HL-60/S4 (cell line): ENCODE measurements around the gene TPRA1.
"Not testable (repeated sequence)": the region's sequence is repeated elsewhere in the genome, so short reads cannot be mapped to it uniquely, and the experiment has no call there.

Source experiments
- in situ Hi-C: fragments of 300-500 bp; cut with MboI; formaldehyde crosslinking; loops from 2 replicates; pipeline ENCODE4 v1.14.3; 2022; ENCODE audit warnings: low sequenced_read_pairs

TPRA1 gene

GRCh38 chr3:127616836-127617605 lies 26.5 kb upstream of the TPRA1 start:
- in situ Hi-C loops, result no loop called here

DNA sequence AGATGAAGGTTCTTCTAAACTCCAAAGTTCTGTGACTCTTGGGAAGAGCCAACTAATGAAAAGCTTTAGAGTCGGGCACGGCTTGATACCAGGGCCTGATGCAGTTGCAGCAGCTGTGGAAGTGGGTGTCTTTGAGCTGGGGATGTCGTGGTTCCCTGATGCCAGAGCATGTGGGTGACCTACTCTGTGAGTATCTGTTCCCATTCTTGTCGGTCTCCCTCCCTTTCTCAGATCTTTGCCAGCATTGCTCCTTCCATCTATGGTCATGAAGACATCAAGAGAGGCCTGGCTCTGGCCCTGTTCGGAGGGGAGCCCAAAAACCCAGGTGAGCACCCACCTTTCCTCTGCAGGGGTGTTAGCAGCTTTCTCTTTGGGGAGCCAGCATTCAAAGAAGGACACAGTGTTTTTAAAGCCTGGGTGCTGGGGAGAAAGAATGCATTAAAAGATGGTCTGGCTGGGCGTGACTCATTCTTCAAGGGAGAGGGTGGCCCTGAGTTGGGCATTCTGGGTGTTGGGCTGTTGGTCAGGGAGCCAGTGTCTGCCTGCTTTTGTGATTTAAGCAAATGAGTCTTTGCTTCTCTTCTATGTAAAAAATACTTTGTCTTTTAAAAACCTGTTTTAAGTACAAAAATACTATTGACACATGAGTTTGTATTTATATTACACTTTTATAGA lies 25.2 kb upstream of the TPRA1 start:
- in situ Hi-C loops, result no loop called here

GRCh38 chr3:127614928-127615589 lies 24.5 kb upstream of the TPRA1 start:
- in situ Hi-C loops, result no loop called here

DNA sequence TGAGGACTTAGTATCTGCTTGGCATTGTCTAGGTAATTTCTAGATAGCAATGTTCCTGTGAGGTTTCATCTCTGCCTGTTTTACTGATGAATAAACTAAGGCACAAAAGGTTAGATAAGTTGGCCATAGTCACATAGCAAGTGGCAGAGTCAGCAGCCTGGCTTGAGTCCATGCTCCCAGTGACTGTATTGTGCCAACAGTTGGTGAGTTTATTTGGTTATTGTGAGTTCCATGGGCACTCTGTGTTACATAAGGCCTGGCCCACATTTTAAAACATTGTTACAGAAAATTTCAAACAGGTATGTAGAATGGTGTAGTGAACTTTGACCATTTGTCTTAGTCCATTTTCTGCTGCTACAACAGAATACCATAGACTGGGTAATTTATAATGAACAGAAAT lies 22.9 kb upstream of the TPRA1 start:
- in situ Hi-C loops, result no loop called here

- in situ Hi-C loops, result no loop called here
Measured at GRCh38 chr3:127612966-127613365, 22.4 kb upstream of the TPRA1 start.

GRCh38 chr3:127611251-127611650 lies 20.7 kb upstream of the TPRA1 start:
- in situ Hi-C loops, result no loop called here

- in situ Hi-C loops, result no loop called here
Measured at GRCh38 chr3:127610105-127610504, 19.6 kb upstream of the TPRA1 start.

DNA sequence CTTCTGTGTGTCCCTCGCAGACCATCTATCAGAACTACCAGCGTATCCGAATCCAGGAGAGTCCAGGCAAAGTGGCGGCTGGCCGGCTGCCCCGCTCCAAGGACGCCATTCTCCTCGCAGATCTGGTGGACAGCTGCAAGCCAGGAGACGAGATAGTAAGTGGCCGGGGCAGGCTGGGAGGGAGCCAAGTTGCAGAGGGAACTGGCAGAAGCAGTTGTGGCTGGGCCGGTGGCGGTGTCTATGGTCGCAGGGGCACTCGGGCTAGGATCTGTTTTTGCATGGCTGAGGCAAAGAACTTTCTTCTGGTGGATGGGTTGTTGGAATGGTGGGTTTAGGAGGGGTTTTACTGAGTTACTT lies 17.8 kb upstream of the TPRA1 start:
- in situ Hi-C loops, result no loop called here

DNA sequence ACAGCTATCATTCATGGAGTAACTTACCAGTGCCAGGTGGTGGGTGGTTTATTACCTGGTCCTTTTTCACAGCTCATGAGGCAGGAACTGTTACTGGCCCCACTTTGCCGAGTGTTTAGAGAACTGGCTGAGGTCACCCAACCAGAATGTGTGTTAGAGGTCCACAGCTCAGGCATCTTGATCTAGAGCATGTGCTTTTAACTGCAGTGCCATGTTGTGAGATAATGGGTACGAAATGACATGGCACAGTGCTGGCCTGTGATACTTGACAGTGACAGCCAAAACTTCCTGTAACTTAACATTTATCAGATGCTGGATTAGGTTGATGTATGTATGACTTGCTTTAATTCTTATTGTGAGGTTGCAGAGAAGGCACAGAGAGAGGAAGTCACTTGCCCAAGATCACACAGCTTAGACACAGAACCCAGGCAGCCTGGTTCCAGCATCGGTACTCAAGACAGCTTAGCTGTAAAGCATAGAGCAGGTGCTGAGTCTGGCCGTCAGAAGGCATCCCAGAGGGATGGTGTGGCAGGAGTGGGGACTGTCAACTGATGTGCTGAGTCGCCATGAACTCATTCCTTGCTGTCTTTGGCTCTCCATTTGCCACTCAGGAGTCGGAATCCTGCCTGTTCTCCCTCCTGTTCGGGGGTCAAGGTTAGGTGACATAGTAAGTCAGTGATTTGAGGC lies 17.3 kb upstream of the TPRA1 start:
- in situ Hi-C loops, result no loop called here

DNA sequence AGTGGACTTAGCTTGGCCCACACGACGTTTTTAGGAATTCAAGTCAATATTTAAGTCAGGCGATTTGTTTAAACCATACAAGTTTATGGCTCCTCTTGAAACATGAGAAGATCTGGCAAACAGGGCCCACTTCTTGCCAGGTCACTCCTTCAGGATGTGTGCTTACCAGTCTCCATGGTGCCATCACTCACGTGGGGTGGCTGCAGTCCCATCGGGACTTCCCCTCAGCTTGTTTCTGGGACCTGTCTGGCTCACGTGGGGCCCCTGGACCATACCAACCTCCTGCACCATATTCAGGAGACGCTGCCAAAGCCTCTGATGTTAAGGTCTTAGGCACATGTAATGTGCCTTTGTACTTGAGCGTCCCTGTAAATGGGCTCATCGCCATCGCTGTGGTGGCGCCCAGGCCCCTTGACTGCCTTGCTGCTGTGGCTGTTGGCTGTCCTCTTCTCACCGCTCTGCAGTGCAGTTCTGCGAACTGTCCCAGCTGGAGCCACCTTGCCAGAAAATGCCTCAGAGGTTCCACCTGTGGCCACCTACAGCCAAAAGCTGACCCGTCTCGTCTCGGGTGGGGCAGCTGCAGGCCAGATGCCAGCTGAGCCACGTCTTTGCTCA lies 16.6 kb upstream of the TPRA1 start:
- in situ Hi-C loops, result no loop called here

GRCh38 chr3:127606086-127606805 lies 15.7 kb upstream of the TPRA1 start:
- in situ Hi-C loops, result no loop called here

DNA sequence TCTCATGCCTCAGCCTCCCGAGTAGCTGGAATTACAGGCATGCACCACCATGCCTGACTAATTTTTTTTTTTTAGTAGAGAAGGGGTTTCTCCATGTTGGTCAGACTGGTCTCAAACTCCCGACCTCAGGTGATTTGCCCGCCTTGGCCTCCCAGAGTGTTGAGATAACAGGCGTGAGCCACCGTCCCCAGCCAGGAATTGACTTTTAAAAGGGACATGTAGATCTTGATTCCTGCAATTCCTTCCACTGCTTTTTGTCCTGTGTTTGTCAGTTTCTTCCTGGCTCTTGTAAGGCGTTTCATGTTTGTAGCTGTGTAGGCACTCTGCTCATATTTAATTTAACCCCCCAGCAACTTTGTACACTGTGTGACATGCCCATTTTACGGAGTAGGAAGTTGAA lies 15.0 kb upstream of the TPRA1 start:
- in situ Hi-C loops, result not testable (repeated sequence)

DNA sequence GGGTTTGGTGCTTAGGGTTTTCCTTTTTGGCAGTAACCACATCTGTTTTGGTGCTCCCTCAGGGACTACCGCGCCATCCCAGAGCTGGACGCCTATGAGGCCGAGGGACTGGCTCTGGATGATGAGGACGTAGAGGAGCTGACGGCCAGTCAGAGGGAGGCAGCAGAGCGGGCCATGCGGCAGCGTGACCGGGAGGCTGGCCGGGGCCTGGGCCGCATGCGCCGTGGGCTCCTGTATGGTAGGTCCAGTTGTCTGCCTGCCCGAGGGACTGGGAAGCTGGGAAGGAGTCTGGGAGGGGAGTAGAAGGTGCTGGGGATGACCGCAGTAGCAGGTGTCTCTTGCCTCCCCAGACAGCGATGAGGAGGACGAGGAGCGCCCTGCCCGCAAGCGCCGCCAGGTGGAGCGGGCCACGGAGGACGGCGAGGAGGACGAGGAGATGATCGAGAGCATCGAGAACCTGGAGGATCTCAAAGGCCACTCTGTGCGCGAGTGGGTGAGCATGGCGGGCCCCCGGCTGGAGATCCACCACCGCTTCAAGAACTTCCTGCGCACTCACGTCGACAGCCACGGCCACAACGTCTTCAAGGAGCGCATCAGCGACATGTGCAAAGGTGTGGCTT lies 14.1 kb upstream of the TPRA1 start:
- in situ Hi-C loops, result no loop called here

- in situ Hi-C loops, result no loop called here
Measured at GRCh38 chr3:127604035-127604434, 13.5 kb upstream of the TPRA1 start.

DNA sequence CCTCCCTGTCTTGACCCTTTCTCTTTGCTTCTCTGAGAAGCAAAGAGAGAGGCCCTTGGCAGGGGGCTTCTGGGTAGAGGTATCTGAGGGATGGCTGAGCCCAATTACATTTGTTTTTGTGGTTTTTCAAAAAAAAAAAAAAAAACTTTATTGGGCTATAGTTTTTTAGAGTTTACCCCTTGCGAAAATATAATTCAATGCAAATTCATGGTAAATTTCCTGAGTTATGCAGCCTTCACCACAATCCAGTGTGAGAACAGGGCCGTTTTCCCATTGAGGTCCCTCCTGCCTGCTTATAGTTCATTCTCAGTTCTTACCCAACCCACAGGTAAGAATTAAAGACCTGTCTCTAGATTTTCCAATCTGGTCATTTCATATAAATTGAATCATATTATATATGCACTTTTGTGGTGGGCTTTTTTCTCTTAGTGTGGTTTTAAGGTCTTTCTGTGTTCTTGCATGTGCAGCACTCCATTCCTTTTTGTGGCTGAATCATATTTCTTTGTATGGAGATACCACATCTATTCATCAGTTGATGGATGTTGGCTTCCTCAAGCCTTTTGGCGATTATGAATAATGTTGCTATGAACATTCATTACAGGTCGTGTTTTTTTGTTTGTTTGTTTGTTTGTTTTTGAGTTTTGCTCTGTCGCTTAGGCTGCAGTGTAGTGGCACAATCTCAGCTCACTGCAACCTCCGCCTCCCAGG lies 10.4 kb upstream of the TPRA1 start:
- in situ Hi-C loops, result no loop called here

DNA sequence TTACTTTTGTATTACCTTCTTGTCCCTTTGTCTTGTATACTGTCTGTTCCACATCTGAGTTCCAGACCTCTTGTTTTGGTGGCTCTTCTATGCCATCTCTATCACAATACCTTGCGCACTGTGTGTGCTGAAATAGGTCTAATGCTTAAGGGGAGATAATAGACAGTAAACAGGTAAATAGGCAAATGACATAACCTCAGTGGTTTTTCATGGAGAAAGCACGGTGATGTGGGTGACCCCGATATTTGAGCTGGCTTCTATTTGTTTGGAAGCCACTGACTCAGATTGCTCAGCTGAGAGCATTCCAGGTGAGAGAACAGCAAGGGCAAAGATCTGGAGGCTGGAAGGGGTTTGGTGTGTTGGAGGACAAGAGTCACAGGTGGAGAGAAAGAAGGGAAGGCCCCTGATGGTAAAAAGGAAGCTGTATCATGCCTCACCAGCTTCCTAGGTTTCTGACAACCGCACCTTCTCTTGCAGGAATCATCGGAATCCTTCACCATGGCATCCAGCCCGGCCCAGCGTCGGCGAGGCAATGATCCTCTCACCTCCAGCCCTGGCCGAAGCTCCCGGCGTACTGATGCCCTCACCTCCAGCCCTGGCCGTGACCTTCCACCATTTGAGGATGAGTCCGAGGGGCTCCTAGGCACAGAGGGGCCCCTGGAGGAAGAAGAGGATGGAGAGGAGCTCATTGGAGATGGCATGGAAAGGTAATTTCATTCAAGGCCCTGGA lies 8.5 kb upstream of the TPRA1 start:
- in situ Hi-C loops, result loop anchor here (25.0 kb wide), 1 partner anchor 988 kb away; no protein-coding TSS in a partner anchor

- in situ Hi-C loops, result loop anchor here (25.0 kb wide), 1 partner anchor 990 kb away; no protein-coding TSS in a partner anchor
Measured at GRCh38 chr3:127597020-127597771, 6.7 kb upstream of the TPRA1 start.

GRCh38 chr3:127595303-127595702 lies 4.8 kb upstream of the TPRA1 start:
- in situ Hi-C loops, result loop anchor here (25.0 kb wide), 1 partner anchor 992 kb away; no protein-coding TSS in a partner anchor
